Head of caudate nucleus (tissue), 42 donors: ENCODE data around the gene TBC1D9.

Experiments used
- DNase-seq, 42 donors: peaks; one replicate each; pipeline versions ENCODE4 v3.0.0 to v3.0.0-alpha.2; 2020 to 2021; ENCODE audit warnings: mixed read lengths in 7 of 42
- intact Hi-C: fragments of 100-400 bp; cut with DNase I; formaldehyde crosslinking; loops from one replicate; pipeline ENCODE4 v1.15.0; 2022

Gene TBC1D9

GRCh38 chr4:140639066-140639465, 117.1 kb downstream of the TBC1D9 start:
- intact Hi-C loops = no loop called here

GRCh38 chr4:140637836-140638235, 118.3 kb downstream of the TBC1D9 start:
- intact Hi-C loops = no loop called here

More at GRCh38 chr4:140639066-140639465, 117.1 kb downstream of the TBC1D9 start:
- no peak for DNase-seq

GRCh38 chr4:140635606-140636005, 120.6 kb downstream of the TBC1D9 start:
- DNase-seq = no peak
- intact Hi-C loops = no loop called here

More at GRCh38 chr4:140637836-140638235, 118.3 kb downstream of the TBC1D9 start:
- DNase-seq = peak in 8 of 42 donors; percentile 5 to 33 (median 20)

GRCh38 chr4:140633951-140634350, 122.2 kb downstream of the TBC1D9 start:
- no peak for DNase-seq
- intact Hi-C loops = no loop called here

DNA sequence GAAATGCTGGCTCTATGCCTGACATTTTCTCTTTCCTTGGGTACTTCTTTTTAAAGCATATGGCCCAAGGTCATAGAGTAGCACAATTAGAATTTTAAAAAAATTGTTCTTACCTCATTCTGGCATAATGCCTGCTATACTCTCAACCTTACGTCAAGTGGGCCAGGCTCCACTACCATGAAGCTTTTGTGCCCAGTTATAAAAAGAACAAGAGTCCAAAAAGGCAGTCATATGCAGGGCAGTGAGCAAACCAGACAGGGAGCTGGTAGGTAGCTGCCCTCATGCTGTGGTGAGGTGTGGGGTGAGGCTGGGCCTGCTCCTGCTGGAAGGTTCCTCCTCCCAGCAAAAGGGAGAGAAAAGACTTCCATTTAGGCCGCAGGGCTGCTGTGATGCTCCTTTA, 123.1 kb downstream of the TBC1D9 start:
- intact Hi-C loops = no loop called here
- DNase-seq = no peak

- intact Hi-C loops = no loop called here
- no peak for DNase-seq
Measured at GRCh38 chr4:140630246-140630645, 125.9 kb downstream of the TBC1D9 start.

DNA sequence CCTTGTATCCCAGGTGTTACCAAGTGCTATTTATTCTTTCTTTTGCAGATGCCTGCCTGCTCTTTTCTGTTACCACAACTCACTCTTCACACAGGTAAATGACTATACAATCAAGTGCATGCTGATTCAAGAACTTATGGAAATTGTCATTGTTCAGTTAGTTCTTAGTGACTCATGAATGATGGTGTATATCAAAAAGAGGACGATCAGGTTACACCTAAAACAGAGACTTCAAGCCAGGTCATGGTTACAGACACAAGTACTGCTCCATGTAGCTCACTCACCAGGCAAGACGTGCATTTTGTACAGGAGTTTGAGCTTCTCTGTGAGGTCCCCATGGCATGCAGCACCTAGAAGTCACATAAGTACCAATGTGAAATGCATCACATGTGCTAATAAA, 128.2 kb downstream of the TBC1D9 start:
- DNase-seq = no peak
- intact Hi-C loops = no loop called here

DNA sequence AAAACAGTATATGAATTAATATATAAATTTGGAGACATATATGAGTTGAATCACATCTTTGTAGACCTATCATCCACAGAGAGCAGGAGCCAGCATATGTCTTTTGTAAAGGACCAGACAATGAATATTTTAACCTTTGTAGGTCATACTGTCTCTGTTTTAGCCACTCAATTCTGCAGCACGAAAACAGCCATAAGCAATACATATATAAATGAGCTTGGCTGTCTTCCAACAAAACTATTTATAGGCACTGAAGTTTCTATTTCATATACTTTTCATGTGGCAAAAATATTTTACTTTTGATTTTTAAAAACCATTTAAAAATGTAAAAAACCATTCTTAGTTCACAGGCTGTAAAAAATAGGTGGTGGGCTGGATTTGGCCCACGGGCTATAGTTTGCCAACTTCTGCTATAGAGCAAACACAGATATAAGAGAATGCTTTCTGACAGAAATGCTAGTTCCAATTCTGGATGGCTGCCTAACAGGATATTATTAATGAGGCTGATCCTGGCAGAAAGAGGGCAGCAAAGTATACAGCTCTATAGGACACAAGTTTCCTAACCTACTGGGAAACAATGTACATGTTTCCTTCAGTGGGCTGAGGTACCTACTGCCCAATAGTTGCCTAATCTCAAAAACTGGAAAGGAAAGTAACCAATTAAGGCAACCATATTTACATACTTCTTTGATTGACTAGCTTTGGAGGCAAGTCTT, 129.4 kb downstream of the TBC1D9 start:
- intact Hi-C loops = no loop called here
- DNase-seq = no peak

- intact Hi-C loops = no loop called here
- no peak for DNase-seq
Measured at GRCh38 chr4:140622333-140622958, 133.7 kb downstream of the TBC1D9 start.

GRCh38 chr4:140621161-140621560, 135.0 kb downstream of the TBC1D9 start:
- no peak for DNase-seq
- intact Hi-C loops = no loop called here

GRCh38 chr4:140617499-140618248, 138.5 kb downstream of the TBC1D9 start:
- intact Hi-C loops = no loop called here
- no peak for DNase-seq

- intact Hi-C loops = no loop called here
Measured at GRCh38 chr4:140615451-140615850, 140.7 kb downstream of the TBC1D9 start.

GRCh38 chr4:140612357-140612756, 143.8 kb downstream of the TBC1D9 start:
- DNase-seq = no peak
- intact Hi-C loops = loop anchor here (5.0 kb wide), 1 partner anchor 250 kb away; no protein-coding TSS in a partner anchor

More at GRCh38 chr4:140615451-140615850, 140.7 kb downstream of the TBC1D9 start:
- no peak for DNase-seq

GRCh38 chr4:140611854-140612253, 144.3 kb downstream of the TBC1D9 start:
- DNase-seq = no peak
- intact Hi-C loops = loop anchor here (5.0 kb wide), 1 partner anchor 250 kb away; no protein-coding TSS in a partner anchor

DNA sequence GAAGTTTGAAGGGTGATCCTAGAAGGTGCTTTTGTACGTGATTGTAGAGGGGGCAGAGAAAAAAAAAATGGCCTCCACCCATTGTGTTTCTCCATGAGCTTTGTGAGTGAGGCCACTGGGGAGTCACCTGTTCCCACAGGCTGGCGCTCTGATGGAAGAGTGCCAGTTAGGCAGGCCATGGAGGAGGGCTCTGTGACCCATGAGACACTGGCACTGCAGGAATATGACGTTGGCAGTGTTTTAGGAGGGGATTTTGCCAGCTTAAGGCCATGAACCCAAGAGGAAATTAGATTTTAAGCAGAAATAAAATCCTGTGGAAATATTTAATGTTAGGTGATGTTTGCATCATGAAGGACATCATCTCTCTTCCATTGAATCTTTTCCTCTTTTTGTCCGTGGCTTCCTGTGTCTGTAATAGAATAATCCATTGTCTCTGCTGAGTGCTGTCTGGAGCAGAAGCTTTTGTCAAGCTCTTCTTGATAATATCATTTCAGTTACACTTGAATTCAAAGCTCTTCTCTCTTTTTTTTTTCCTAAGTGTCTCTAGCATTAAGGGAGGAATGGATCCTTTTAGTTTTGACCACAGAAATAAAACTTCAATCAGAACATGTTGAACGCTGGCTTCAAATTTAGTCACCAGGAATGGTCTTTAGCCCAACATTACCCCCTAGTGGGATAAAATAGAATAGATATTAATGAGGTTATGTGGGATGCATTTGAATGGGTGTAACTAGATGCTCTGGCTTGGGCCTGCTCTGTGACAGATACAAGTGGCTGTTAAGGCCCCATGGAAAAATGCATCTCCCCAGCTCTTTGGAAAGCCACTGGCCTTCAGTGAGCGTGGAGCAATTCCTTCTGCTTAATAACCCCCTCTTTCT, 146.4 kb downstream of the TBC1D9 start:
- peak in 13 of 42 donors; percentile 4 to 48 (median 20) for DNase-seq

GRCh38 chr4:140607852-140608251, 148.3 kb downstream of the TBC1D9 start:
- intact Hi-C loops = no loop called here
- no peak for DNase-seq

More for the DNA sequence above, 146.4 kb downstream of the TBC1D9 start:
- intact Hi-C loops = loop anchor here (5.0 kb wide), 1 partner anchor 247 kb away; no protein-coding TSS in a partner anchor

- DNase-seq = no peak
- intact Hi-C loops = no loop called here
Measured at GRCh38 chr4:140604544-140604943, 151.6 kb downstream of the TBC1D9 start.

- intact Hi-C loops = no loop called here
- no peak for DNase-seq
Measured at GRCh38 chr4:140603286-140603685, 152.9 kb downstream of the TBC1D9 start.

DNA sequence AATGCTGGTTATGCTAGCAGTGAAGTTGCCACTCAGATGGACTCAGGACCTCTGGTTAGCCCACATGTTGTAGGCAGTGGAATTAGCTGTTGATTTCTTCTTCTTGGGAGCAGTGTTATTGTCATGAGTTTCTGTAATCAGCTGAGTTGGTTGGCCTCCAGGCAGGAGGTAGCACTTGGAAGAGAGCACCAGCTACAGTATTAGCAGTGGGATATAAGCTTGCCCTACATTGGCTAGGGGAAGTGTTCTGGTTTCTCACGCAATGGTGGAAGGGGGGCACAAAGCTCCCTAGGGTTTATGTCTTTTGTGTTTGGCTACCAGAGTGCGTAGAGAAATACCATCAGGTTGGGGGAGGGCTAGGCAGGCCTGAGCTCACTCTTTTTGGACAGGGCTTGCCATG, 153.5 kb downstream of the TBC1D9 start:
- DNase-seq = no peak
- intact Hi-C loops = no loop called here
